ENCODE data around the gene GRM7.

DNA sequence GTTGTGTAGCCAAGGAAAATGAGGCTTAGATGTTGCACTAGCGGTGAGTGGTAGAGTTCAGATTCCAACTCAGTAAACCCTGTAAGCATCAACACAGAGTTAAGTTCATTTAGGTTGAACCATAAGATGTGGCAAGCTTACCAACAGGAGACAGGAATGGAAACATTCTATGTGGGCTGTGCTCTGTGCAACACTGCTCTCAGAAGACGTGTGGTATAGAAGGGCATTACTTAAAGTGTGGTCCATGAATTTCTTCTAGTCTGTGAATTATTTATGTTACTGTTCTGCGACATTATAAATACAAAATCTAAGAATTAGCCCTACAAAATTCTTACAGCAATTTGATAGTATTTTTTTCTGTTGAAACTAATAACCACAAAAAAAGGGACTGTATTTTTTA, 213.3 kb downstream of the GRM7 start:
- TF ChIP-seq CTCF (conservative IDR thresholded peaks at IDR 0.05; ENCODE audit: low read depth, low read length) (no peak), EZH2 (IDR thresholded peaks at IDR 0.05; ENCODE audit: borderline replicate concordance, low read depth, low read length, poor library complexity, severe bottlenecking) (no peak)

Measured in A673 (cell line).